Mesenchymal stem cell (in vitro differentiated cells and primary cell): ENCODE measurements around the gene KRTAP4-11.
"Not testable (repeated sequence)": the region's sequence is repeated elsewhere in the genome, so short reads cannot be mapped to it uniquely, and the experiment has no call there.

ENCODE experiments used
- DNase-seq: peaks from one replicate; pipeline ENCODE4 v3.0.0-alpha.2; 2013
- H2AFZ ChIP-seq: one replicate; pipeline ENCODE4 v1.6.1; 2013; ENCODE audit warnings: low read depth, mild to moderate bottlenecking, control low read depth, inconsistent platforms, low read length, moderate library complexity
- H2AK5ac ChIP-seq: 2 replicates; pipeline ENCODE4 v1.6.1; 2013; ENCODE audit warnings: low read length, moderate library complexity, mild to moderate bottlenecking, inconsistent platforms; ENCODE audit not compliant: severe bottlenecking
- H2BK120ac ChIP-seq: one replicate; pipeline ENCODE4 v1.6.1; 2013; ENCODE audit warnings: low read depth, mild to moderate bottlenecking, inconsistent platforms, low read length, moderate library complexity
- H2BK12ac ChIP-seq, 2 experiments: one replicate each; pipeline ENCODE4 v1.6.1; 2013; ENCODE audit warnings: inconsistent platforms in 2 of 2, low read length in 2 of 2, mild to moderate bottlenecking in 2 of 2, moderate library complexity in 2 of 2, control low read depth in 1 of 2
- H2BK15ac ChIP-seq: one replicate; pipeline ENCODE4 v1.6.1; 2013; ENCODE audit warnings: mild to moderate bottlenecking, low read depth, inconsistent platforms; ENCODE audit not compliant: poor library complexity, severe bottlenecking
- H2BK5ac ChIP-seq: 2 replicates; pipeline ENCODE4 v1.6.1; 2013; ENCODE audit warnings: low read depth, mild to moderate bottlenecking, low read length, control low read depth, inconsistent platforms; ENCODE audit not compliant: poor library complexity, severe bottlenecking
- H3K14ac ChIP-seq, 2 experiments: one replicate each; pipeline ENCODE4 v1.6.1; 2013; ENCODE audit warnings: inconsistent platforms in 2 of 2, low read length in 2 of 2, control low read depth in 1 of 2, mild to moderate bottlenecking in 1 of 2, moderate library complexity in 1 of 2
- H3K18ac ChIP-seq, 2 experiments: one replicate each; pipeline ENCODE4 v1.6.1; 2013; ENCODE audit warnings: inconsistent platforms in 2 of 2, low read length in 2 of 2, control low read depth in 1 of 2, low read depth in 1 of 2, mild to moderate bottlenecking in 1 of 2
- H3K23ac ChIP-seq, 2 experiments: one replicate each; pipeline ENCODE4 v1.6.1; 2013; ENCODE audit warnings: inconsistent platforms in 2 of 2, low read length in 2 of 2, mild to moderate bottlenecking in 2 of 2, moderate library complexity in 2 of 2, control low read depth in 1 of 2
- H3K27ac ChIP-seq: 2 replicates; pipeline ENCODE4 v1.5.1; 2013; ENCODE audit warnings: mild to moderate bottlenecking, moderate library complexity, low read length, control low read depth, inconsistent platforms; ENCODE audit not compliant: poor library complexity, severe bottlenecking
- H3K27me3 ChIP-seq, 2 experiments: 2 replicates each; pipeline versions ENCODE4 v1.6.1 to v1.7.0; 2013; ENCODE audit warnings: low read length in 2 of 2, mild to moderate bottlenecking in 2 of 2, moderate library complexity in 2 of 2, control low read depth in 1 of 2, inconsistent platforms in 1 of 2; ENCODE audit not compliant: control insufficient read depth in 1 of 2, insufficient read depth in 1 of 2
- H3K36me3 ChIP-seq, 2 experiments: 2 replicates each; pipeline versions ENCODE4 v1.6.1 to v1.7.0; 2013; ENCODE audit warnings: low read length in 2 of 2, control low read depth in 1 of 2, inconsistent platforms in 1 of 2, low read depth in 1 of 2, mild to moderate bottlenecking in 1 of 2; ENCODE audit not compliant: insufficient read depth in 2 of 2, control insufficient read depth in 1 of 2
- H3K4ac ChIP-seq, 2 experiments: one replicate each; pipeline ENCODE4 v1.6.1; 2013; ENCODE audit warnings: inconsistent platforms in 2 of 2, low read length in 2 of 2, mild to moderate bottlenecking in 2 of 2, moderate library complexity in 2 of 2, control low read depth in 1 of 2, low read depth in 1 of 2
- H3K4me1 ChIP-seq: 2 replicates; pipeline ENCODE4 v1.6.1; 2013; ENCODE audit warnings: low read depth, low read length, control low read depth; ENCODE audit not compliant: control insufficient read depth, insufficient read depth
- H3K4me2 ChIP-seq: 2 replicates; pipeline ENCODE4 v1.6.1; 2013; ENCODE audit warnings: low read length, mild to moderate bottlenecking, inconsistent platforms; ENCODE audit not compliant: poor library complexity, severe bottlenecking
- H3K4me3 ChIP-seq, 2 experiments: 2 replicates each; pipeline versions ENCODE4 v1.5.1 to v1.7.0; 2013; ENCODE audit warnings: low read length in 2 of 2, mild to moderate bottlenecking in 2 of 2, control low read depth in 1 of 2, low read depth in 1 of 2; ENCODE audit not compliant: insufficient read depth in 1 of 2
- H3K79me1 ChIP-seq: replicated peaks from 2 replicates; pipeline ENCODE4 v1.6.1; 2013; ENCODE audit warnings: mild to moderate bottlenecking, control low read depth, low read length, inconsistent platforms; ENCODE audit not compliant: poor library complexity, severe bottlenecking
- H3K9ac ChIP-seq: 2 replicates; pipeline ENCODE4 v1.7.0; 2013; ENCODE audit warnings: mild to moderate bottlenecking, low read length, moderate library complexity
- H3K9me3 ChIP-seq: 2 replicates; pipeline ENCODE4 v1.7.0; 2013; ENCODE audit warnings: mild to moderate bottlenecking, low read length; ENCODE audit not compliant: control insufficient read depth
- H4K8ac ChIP-seq: one replicate; pipeline ENCODE4 v1.6.1; 2013; ENCODE audit warnings: inconsistent platforms, mild to moderate bottlenecking, low read length, moderate library complexity
- H4K91ac ChIP-seq: one replicate; pipeline ENCODE4 v1.6.1; 2013; ENCODE audit warnings: mild to moderate bottlenecking, low read length, inconsistent platforms
- WGBS: methylation state at CpG from one replicate; pipeline ENCODE4 v1.1.7; 2013; ENCODE audit warnings: mixed read lengths; 5-methylcytosine and 5-hydroxymethylcytosine counted together

Gene KRTAP4-11

GRCh38 chr17:41144846-41145245, 26.7 kb upstream of the KRTAP4-11 start:
- no peak overlapping the region for H3K14ac ChIP-seq
- H3K27ac ChIP-seq = no peak overlapping the region
- no peaks in the 10 kb centered on the region for H3K27me3 ChIP-seq
- no peak for DNase-seq
- no peak overlapping the region for H4K91ac ChIP-seq
- no peaks in the 10 kb centered on the region for H3K79me1 ChIP-seq
- H3K4me3 ChIP-seq = no peak overlapping the region
- no peak overlapping the region for H2BK12ac ChIP-seq
- H3K4ac ChIP-seq = no peak overlapping the region
- H3K23ac ChIP-seq = no peak overlapping the region
- no peak overlapping the region for H4K8ac ChIP-seq
- 96% methylated on average over 1 of the region's 1 CpG for WGBS
- H3K18ac ChIP-seq = no peak overlapping the region
- no peak overlapping the region for H3K4me2 ChIP-seq
- H3K9ac ChIP-seq = no peak overlapping the region
- peaks cover 6% of the 10 kb centered on the region for H3K4me1 ChIP-seq
- H2BK15ac ChIP-seq = no peak overlapping the region
- H2AK5ac ChIP-seq = no peak overlapping the region
- H2AFZ ChIP-seq = no peak overlapping the region
- peaks cover 11% of the 10 kb centered on the region for H3K9me3 ChIP-seq
- peaks cover 0 to 4% of the 10 kb centered on the region in 2 experiments for H3K36me3 ChIP-seq
- no peak overlapping the region for H2BK120ac ChIP-seq
- no peak overlapping the region for H2BK5ac ChIP-seq

GRCh38 chr17:41141361-41141760, 23.2 kb upstream of the KRTAP4-11 start:
- no peak overlapping the region for H2BK12ac ChIP-seq
- no peak for DNase-seq

GRCh38 chr17:41140360-41141131, 22.4 kb upstream of the KRTAP4-11 start, which contains the start of gene KRTAP4-6:
TSS of gene KRTAP4-6 (minus strand) at chr17:41140544. CDS start at chr17:41140487, 57 bp downstream.
- Histone ChIP-seq H4K91ac (peak within 1 kb of the TSS; percentile 18), H4K8ac (no peak within 1 kb of the TSS), H2BK120ac (no peak within 1 kb of the TSS), H3K18ac (no peak within 1 kb of the TSS), H3K4me1 (peaks cover 8% of the 10 kb centered on the region), H3K36me3 (peaks cover 0 to 6% of the 10 kb centered on the region in 2 experiments), H3K4me3 (peak within 1 kb of the TSS in 1 of 2 experiments; percentile 39), H3K4me2 (no peak within 1 kb of the TSS), H3K23ac (no peak within 1 kb of the TSS), H3K27ac (peak within 1 kb of the TSS; percentile 96), H2AFZ (no peak within 1 kb of the TSS), H3K9ac (no peak within 1 kb of the TSS), H3K4ac (no peak within 1 kb of the TSS), H2BK5ac (peak within 1 kb of the TSS; percentile 92), H3K27me3 (no peaks in the 10 kb centered on the region), H3K79me1 (no peaks in the 10 kb centered on the region), H2BK15ac (peak within 1 kb of the TSS; percentile 52), H3K14ac (no peak within 1 kb of the TSS), H2AK5ac (peak within 1 kb of the TSS; percentile 72), H2BK12ac (no peak within 1 kb of the TSS), H3K9me3 (peaks cover 23% of the 10 kb centered on the region)
- peak; percentile 9 for DNase-seq
- WGBS = 84% methylated on average over 5 of the region's 6 CpGs

More at GRCh38 chr17:41141361-41141760, 23.2 kb upstream of the KRTAP4-11 start:
- Histone ChIP-seq H3K4me1 (peaks cover 8% of the 10 kb centered on the region), H2AFZ (no peak overlapping the region), H3K18ac (no peak overlapping the region), H2BK5ac (peak overlapping the region; percentile 92), H3K4me2 (no peak overlapping the region), H3K9ac (no peak overlapping the region), H3K9me3 (peaks cover 23% of the 10 kb centered on the region), H2BK120ac (no peak overlapping the region), H4K91ac (no peak overlapping the region), H3K4ac (no peak overlapping the region), H3K23ac (no peak overlapping the region), H3K14ac (no peak overlapping the region), H3K79me1 (no peaks in the 10 kb centered on the region), H2BK15ac (no peak overlapping the region), H4K8ac (no peak overlapping the region), H3K4me3 (no peak overlapping the region), H3K27ac (peak overlapping the region; percentile 96), H3K36me3 (peaks cover 0 to 6% of the 10 kb centered on the region in 2 experiments), H3K27me3 (no peaks in the 10 kb centered on the region), H2AK5ac (peak overlapping the region; percentile 87)

GRCh38 chr17:41139865-41140264, 21.7 kb upstream of the KRTAP4-11 start:
- not testable (repeated sequence) for H3K4me2 ChIP-seq, H3K18ac ChIP-seq, H4K8ac ChIP-seq, H3K27ac ChIP-seq, H3K4me1 ChIP-seq, H3K23ac ChIP-seq, H2AFZ ChIP-seq, H2BK120ac ChIP-seq, H2BK12ac ChIP-seq, H3K4ac ChIP-seq, H2BK5ac ChIP-seq, H3K27me3 ChIP-seq, H3K79me1 ChIP-seq, H3K14ac ChIP-seq, H3K9ac ChIP-seq, DNase-seq, H3K36me3 ChIP-seq
- peaks cover 23% of the 10 kb centered on the region for H3K9me3 ChIP-seq
- WGBS = 90% methylated on average over 12 of the region's 12 CpGs
- peak overlapping the region; percentile 18 for H4K91ac ChIP-seq
- H2AK5ac ChIP-seq = peak overlapping the region; percentile 31
- peak overlapping the region; percentile 52 for H2BK15ac ChIP-seq
- peak overlapping the region in 1 of 2 experiments; percentile 39 for H3K4me3 ChIP-seq
